HL-60 (cell line): ENCODE results near the gene CAV1.

Experiments used
- POLR2AphosphoS5 ChIP-seq: IDR thresholded peaks from 2 replicates; pipeline ENCODE4 v1.6.1; 2012; ENCODE audit warnings: low read depth
- SPI1 ChIP-seq: IDR thresholded peaks from 2 replicates; pipeline ENCODE4 v1.6.1; 2012; ENCODE audit warnings: low read depth, mild to moderate bottlenecking, borderline replicate concordance
- TF ChIP-seq, protein P1 (sequence below): IDR thresholded peaks from one replicate; pipeline ENCODE4 v1.5.1; 2011; ENCODE audit warnings: low read length, control low read depth, inconsistent platforms; ENCODE audit not compliant: insufficient read depth

DNA sequence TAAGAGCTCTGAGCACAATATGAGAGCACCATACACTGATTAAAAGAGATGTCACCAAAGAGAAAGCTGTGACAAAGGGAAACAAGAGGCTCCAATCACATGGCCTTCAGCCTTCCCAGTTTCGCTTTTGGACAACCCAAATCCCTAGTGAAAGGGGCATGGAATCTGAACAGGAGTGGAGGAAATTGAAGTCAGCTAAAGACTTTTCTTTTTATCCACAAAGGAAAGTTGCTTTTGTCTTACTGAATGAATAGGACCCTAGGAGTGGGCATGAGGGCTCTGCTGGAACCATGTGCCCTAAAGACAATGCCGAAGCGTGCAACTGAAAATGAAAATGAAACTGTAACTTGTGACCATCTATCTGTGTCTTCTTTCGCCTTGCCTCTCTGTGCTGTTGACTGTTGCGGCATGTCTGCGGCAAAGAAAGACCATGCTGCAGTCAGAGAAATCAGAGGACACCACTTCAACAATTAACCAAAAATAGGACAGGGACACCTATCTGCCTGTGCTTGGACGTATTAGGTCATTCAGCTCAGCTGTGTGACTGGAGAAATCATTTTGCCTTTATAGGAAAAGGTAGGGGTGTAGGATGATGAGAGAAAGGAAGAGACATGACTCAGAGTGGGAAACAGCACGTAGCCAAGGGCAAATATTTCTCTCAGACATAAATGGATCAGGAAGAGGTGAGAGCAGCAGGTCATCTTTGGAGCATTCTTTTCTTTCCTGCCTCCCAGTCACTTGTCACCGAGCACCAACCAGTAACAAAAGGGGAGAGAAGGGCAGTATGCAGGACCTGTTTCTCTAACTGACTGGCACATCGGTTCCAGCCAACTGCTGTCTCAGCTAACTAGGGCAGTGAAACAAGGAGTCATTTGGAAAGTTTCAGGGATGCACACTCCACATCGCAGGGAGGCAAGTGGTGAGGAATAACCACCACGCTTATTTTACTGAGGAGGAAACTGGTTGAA is 13.0 kb upstream of the CAV1 start:
- no peak for TF ChIP-seq SPI1
- TF ChIP-seq, protein P1, sequence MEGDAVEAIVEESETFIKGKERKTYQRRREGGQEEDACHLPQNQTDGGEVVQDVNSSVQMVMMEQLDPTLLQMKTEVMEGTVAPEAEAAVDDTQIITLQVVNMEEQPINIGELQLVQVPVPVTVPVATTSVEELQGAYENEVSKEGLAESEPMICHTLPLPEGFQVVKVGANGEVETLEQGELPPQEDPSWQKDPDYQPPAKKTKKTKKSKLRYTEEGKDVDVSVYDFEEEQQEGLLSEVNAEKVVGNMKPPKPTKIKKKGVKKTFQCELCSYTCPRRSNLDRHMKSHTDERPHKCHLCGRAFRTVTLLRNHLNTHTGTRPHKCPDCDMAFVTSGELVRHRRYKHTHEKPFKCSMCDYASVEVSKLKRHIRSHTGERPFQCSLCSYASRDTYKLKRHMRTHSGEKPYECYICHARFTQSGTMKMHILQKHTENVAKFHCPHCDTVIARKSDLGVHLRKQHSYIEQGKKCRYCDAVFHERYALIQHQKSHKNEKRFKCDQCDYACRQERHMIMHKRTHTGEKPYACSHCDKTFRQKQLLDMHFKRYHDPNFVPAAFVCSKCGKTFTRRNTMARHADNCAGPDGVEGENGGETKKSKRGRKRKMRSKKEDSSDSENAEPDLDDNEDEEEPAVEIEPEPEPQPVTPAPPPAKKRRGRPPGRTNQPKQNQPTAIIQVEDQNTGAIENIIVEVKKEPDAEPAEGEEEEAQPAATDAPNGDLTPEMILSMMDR: no peak
- no peak for TF ChIP-seq POLR2AphosphoS5
